Skin of body (tissue), 2 donors: ENCODE results near the gene MADCAM1. TPM values are rescaled to one million over a fixed set of nuclear protein-coding genes. Genes with fewer than 3 reads are reported as not detected.

ENCODE experiments used
- DNase-seq: peaks from one replicate; lab custom pipeline; 2025; lab: John Stamatoyannopoulos, UW
- total RNA-seq: library from RNA; depleted of rRNA; stranded (reverse); fragments of >200 nt; gene quantifications from one replicate; pipeline ENCODE4 v1.2.3, GENCODE V29; 2014

MADCAM1 gene
- total RNA-seq, 1 donor from 2014 or later: 0.99 TPM

- peak; percentile 90 for DNase-seq
Measured at GRCh38 chr19:488505-489417, 7.5 kb upstream of the MADCAM1 start.

GRCh38 chr19:489418-490196, 6.7 kb upstream of the MADCAM1 start:
- no peak for DNase-seq

- DNase-seq: no peak
Measured at GRCh38 chr19:491146-491741, 5.0 kb upstream of the MADCAM1 start.

GRCh38 chr19:492091-492531, 4.2 kb upstream of the MADCAM1 start:
- no peak for DNase-seq

- no peak for DNase-seq
Measured at GRCh38 chr19:493391-494170, 2.7 kb upstream of the MADCAM1 start.

GRCh38 chr19:494171-495080, 1.9 kb upstream of the MADCAM1 start:
- no peak for DNase-seq

- no peak for DNase-seq
Measured at GRCh38 chr19:495081-495401, 1.2 kb upstream of the MADCAM1 start.

- DNase-seq: no peak
Measured at GRCh38 chr19:495402-496111, 729 bp upstream of the MADCAM1 start.

- no peak for DNase-seq
Measured at GRCh38 chr19:496986-497385, 700 bp downstream of the MADCAM1 start.

- DNase-seq: no peak
Measured at GRCh38 chr19:497491-497868, 1.2 kb downstream of the MADCAM1 start.

GRCh38 chr19:497869-498510, 1.7 kb downstream of the MADCAM1 start:
- no peak for DNase-seq

- no peak for DNase-seq
Measured at GRCh38 chr19:498511-498891, 2.2 kb downstream of the MADCAM1 start.

GRCh38 chr19:498977-499623, 2.8 kb downstream of the MADCAM1 start:
- no peak for DNase-seq

GRCh38 chr19:501646-502045, 5.4 kb downstream of the MADCAM1 start:
- no peak for DNase-seq

GRCh38 chr19:504616-505015, 8.3 kb downstream of the MADCAM1 start:
- DNase-seq: no peak

GRCh38 chr19:506404-507285, 10.4 kb downstream of the MADCAM1 start:
- DNase-seq: peak; percentile 100

- DNase-seq: peak; percentile 71
Measured at GRCh38 chr19:507286-508203, 11.3 kb downstream of the MADCAM1 start, which contains the start of gene TPGS1. Gene TPGS1 (plus strand): TSS chr19:507497. CDS start chr19:507507, 10 bp downstream.
